GM12878 (cell line): ENCODE results near the gene FFAR3. TPM values are rescaled to one million over a fixed set of nuclear protein-coding genes. Genes with fewer than 3 reads are reported as not detected.

ENCODE experiments used
- ATAC-seq: fragments of 200-7000 bp; cut with Tn5 transposase; 3 replicates; pipeline ENCODE4 v1.9.1; 2020; ENCODE audit warnings: mild to moderate bottlenecking, moderate library complexity
- BruUV-seq: library from RNA; stranded (reverse); fragments of 400-500 nt; replicated peaks from 2 replicates; lab custom pipeline; 2021; lab: Mats Ljungman, UMichigan
- CTCF ChIA-PET: fragments of 300-600 bp; sonication (Branson Sonifier 250); formaldehyde crosslinking; extraction: SDS; loops from one replicate; lab custom pipeline; 2021; ENCODE audit warnings: inconsistent platforms; lab: Yijun Ruan, JAX
- POLR2A ChIA-PET: fragments of 350-600 bp; formaldehyde crosslinking; extraction: SDS; loops from one replicate; lab custom pipeline; 2021; ENCODE audit warnings: inconsistent platforms; lab: Charles Lee
- RAD21 ChIA-PET: fragments of 300-600 bp; sonication (Branson Sonifier 250); formaldehyde crosslinking; loops from one replicate; lab custom pipeline; 2023; ENCODE audit warnings: antibody characterized with exemption; ENCODE audit not compliant: unreplicated experiment; lab: Charles Lee
- SMC1A ChIA-PET: fragments of 300-600 bp; sonication (Branson Sonifier 250); formaldehyde crosslinking; loops from one replicate; lab custom pipeline; 2023; ENCODE audit not compliant: unreplicated experiment, uncharacterized antibody; lab: Charles Lee
- DNase-seq: peaks from one replicate; pipeline ENCODE4 v3.0.0-alpha.2; 2011; ENCODE audit warnings: low read depth, low spot score
- FAIRE-seq: peaks from 3 replicates; lab custom pipeline; 2011; peaks lifted over from hg19 to GRCh38; lab: Jason Lieb, UNC
- H2AFZ ChIP-seq: 2 replicates; pipeline ENCODE4 v1.6.0; 2011; ENCODE audit warnings: low read depth, low read length, control low read depth; ENCODE audit not compliant: control insufficient read depth
- H3K27ac ChIP-seq: 2 replicates; pipeline ENCODE4 v1.5.1; 2011; ENCODE audit warnings: control low read depth; ENCODE audit not compliant: control insufficient read depth, insufficient read depth
- H3K27me3 ChIP-seq, 2 experiments: replicated peaks in 1 of 2; 2 replicates each; pipeline versions ENCODE4 v1.6.0 to v1.6.1; 2011; ENCODE audit warnings: low read length in 1 of 2; ENCODE audit not compliant: control insufficient read depth in 2 of 2, insufficient read depth in 2 of 2
- H3K36me3 ChIP-seq, 2 experiments: 2 replicates each; pipeline ENCODE4 v1.5.1; 2011; ENCODE audit warnings: low read length in 1 of 2; ENCODE audit not compliant: control insufficient read depth in 2 of 2, insufficient read depth in 2 of 2
- H3K4me1 ChIP-seq: 2 replicates; pipeline ENCODE4 v1.6.1; 2011; ENCODE audit warnings: mild to moderate bottlenecking, low read length, moderate library complexity, mixed read lengths; ENCODE audit not compliant: control insufficient read depth, insufficient read depth
- H3K4me2 ChIP-seq: 2 replicates; pipeline ENCODE4 v1.6.0; 2011; ENCODE audit warnings: control low read depth; ENCODE audit not compliant: control insufficient read depth, insufficient read depth
- H3K4me3 ChIP-seq: fragments of 200-600 bp; sonication (generic); 2 replicates; pipeline ENCODE4 v1.5.1; 2016
- H3K79me2 ChIP-seq: 2 replicates; pipeline ENCODE4 v1.6.0; 2011; ENCODE audit warnings: low read length; ENCODE audit not compliant: control insufficient read depth, insufficient read depth
- H3K9ac ChIP-seq: 2 replicates; pipeline ENCODE4 v1.8.0; 2011; ENCODE audit warnings: low read length, control low read depth, mixed read lengths; ENCODE audit not compliant: control insufficient read depth, insufficient read depth
- H3K9me3 ChIP-seq: replicated peaks from 3 replicates; pipeline ENCODE4 v1.5.1; 2011; ENCODE audit warnings: mild to moderate bottlenecking, low read length; ENCODE audit not compliant: control insufficient read depth, insufficient read depth
- H4K20me1 ChIP-seq: 2 replicates; pipeline ENCODE4 v1.6.0; 2011; ENCODE audit not compliant: control insufficient read depth, insufficient read depth
- ATF3 ChIP-seq: IDR thresholded peaks from 2 replicates; pipeline ENCODE4 v1.6.1; 2011; ENCODE audit warnings: low read depth, mild to moderate bottlenecking, low read length, moderate library complexity, borderline replicate concordance; ENCODE audit errors: extremely low read depth
- BHLHE40 ChIP-seq, 2 experiments: fragments of 450-650 bp in 1 of 2; IDR thresholded peaks; 2 replicates each; pipeline ENCODE4 v1.6.1; 2011 to 2017; ENCODE audit warnings: low read depth in 2 of 2, borderline replicate concordance in 1 of 2, improper control_type of control experiment in 1 of 2, low read length in 1 of 2, mild to moderate bottlenecking in 1 of 2
- FOXM1 ChIP-seq: IDR thresholded peaks from 2 replicates; pipeline ENCODE4 v1.6.1; 2012; ENCODE audit warnings: low read depth, mild to moderate bottlenecking, inconsistent platforms, low read length, moderate library complexity
- MEF2B ChIP-seq: fragments of 450-650 bp; IDR thresholded peaks from 2 replicates; pipeline ENCODE4 v1.6.1; 2018; ENCODE audit warnings: mild to moderate bottlenecking, moderate library complexity; ENCODE audit not compliant: partially characterized antibody, poor library complexity, severe bottlenecking
- ZNF24 ChIP-seq: fragments of 450-650 bp; IDR thresholded peaks from 2 replicates; pipeline ENCODE4 v1.6.1; 2017; ENCODE audit warnings: antibody characterized with exemption, mild to moderate bottlenecking
- WGBS: methylation state at CpG from one replicate; pipeline ENCODE4 v1.1.6; 2016; ENCODE audit warnings: low lambda C conversion rate; ENCODE audit not compliant: insufficient replicate concordance, insufficient coverage; ENCODE audit errors: missing lambda C conversion rate; 5-methylcytosine and 5-hydroxymethylcytosine counted together
- in situ Hi-C: fragments of 300-500 bp; cut with MboI; formaldehyde crosslinking; loops from 9 replicates; pipeline ENCODE4 v1.14.3; 2018; ENCODE audit warnings: mixed read lengths
- intact Hi-C: fragments of 100-400 bp; cut with micrococcal nuclease; formaldehyde crosslinking; loops from one replicate; pipeline ENCODE4 v1.14.2; 2022; ENCODE audit not compliant: unreplicated experiment
- polyA plus RNA-seq, 11 experiments: library from polyadenylated mRNA; depleted of rRNA in 4 of 11; unstranded in 6 of 11; stranded (reverse) in 5 of 11; fragments of >200 nt; fragmentation: Nextera tagmentation in 4 of 11; fragmentation: Illumina TruSeq in 1 of 11; extraction: Ambion mirVana in 4 of 11; extraction: Trizol in 1 of 11; gene quantifications; 1 replicate in 1 of 11; 2 replicates in 10 of 11; pipeline versions ENCODE4 v1.2.1 to v1.2.3, GENCODE V29; 2011 to 2016; ENCODE audit warnings: inconsistent platforms in 2 of 11, missing spikeins in 2 of 11, low read depth in 1 of 11
- total RNA-seq, 4 experiments: library from RNA; depleted of rRNA in 3 of 4; stranded (reverse); fragments of >200 nt in 3 of 4; fragmentation: Illumina TruSeq in 1 of 4; extraction: Trizol in 1 of 4; gene quantifications; 2 replicates each; pipeline versions ENCODE4 v1.2.1 to v1.2.3, GENCODE V29; 2013 to 2021

The FFAR3 gene
- total and polyA plus RNA-seq, 10 of the 15 experiments (the other 5 are each of a cell fraction or from before 2014, with no cell fraction given), result 0.15 to 0.18 TPM; not detected in 8

GRCh38 chr19:35360880-35361420, 2.7 kb downstream of the FFAR3 start:
- H3K27ac ChIP-seq, result no peak overlapping the region
- ATAC-seq (no peak), FAIRE-seq (no peak), DNase-seq (no peak)
- no peak overlapping the region for H3K9ac ChIP-seq
- BruUV-seq, result no TSS peak
- intact Hi-C loops (no loop called here), in situ Hi-C loops (no loop called here)
- H4K20me1 ChIP-seq, result no peaks in the 10 kb centered on the region
- no peak overlapping the region for H3K4me2 ChIP-seq
- ChIA-PET SMC1A (interaction anchor here (0.8 to 1.3 kb wide), 4 partner anchors 8 to 102 kb away, joined by 3 to 5 read pairs (median 4); no protein-coding TSS in a partner anchor), POLR2A (interaction anchor here (0.5 to 1.1 kb wide), 2 partner anchors 52 to 57 kb away, joined by 3 to 4 read pairs; no protein-coding TSS in a partner anchor), CTCF (interaction anchor here (0.6 to 1.1 kb wide), 7 partner anchors 8 to 147 kb away, joined by 3 to 7 read pairs (median 3); no protein-coding TSS in a partner anchor), RAD21 (interaction anchor here (0.7 to 2.1 kb wide), 2 partner anchors 8 to 79 kb away, joined by 3 to 7 read pairs; no protein-coding TSS in a partner anchor)
- no peak overlapping the region for H2AFZ ChIP-seq
- H3K4me1 ChIP-seq, result peaks cover 6% of the 10 kb centered on the region
- H3K27me3 ChIP-seq, result 0 out of 4 replicates have a peak, but pooled peaks cover 0 to 2% of the 10 kb centered on the region in 2 experiments
- H3K4me3 ChIP-seq, result no peak overlapping the region
- H3K9me3 ChIP-seq, result no peaks in the 10 kb centered on the region
- no peaks in the 10 kb centered on the region for H3K36me3 ChIP-seq
- no peaks in the 10 kb centered on the region for H3K79me2 ChIP-seq
- TF ChIP-seq ZNF24, result no peak
- no peak for TF ChIP-seq BHLHE40 (IDR thresholded peaks at IDR 0.05; ENCODE audit: borderline replicate concordance in 1 of 2, low read depth in 2 of 2, low read length in 1 of 2)
- peak; percentile 16 for TF ChIP-seq MEF2B
- no peak for TF ChIP-seq FOXM1
- no peak for TF ChIP-seq ATF3
- 0% methylated on average over 5 of the region's 5 CpGs for WGBS
